K562 (cell line): ENCODE measurements around the gene GUK1. TPM values are rescaled to one million over a fixed set of nuclear protein-coding genes. Genes with fewer than 3 reads are reported as not detected.

Source experiments
- ATAC-seq: fragments of 200-7000 bp; cut with Tn5 transposase; 3 replicates; pipeline ENCODE4 v1.9.1; 2020; ENCODE audit warnings: moderate library complexity
- BruUV-seq: library from RNA; stranded (reverse); fragments of 400-500 nt; replicated peaks from 2 replicates; lab custom pipeline; 2021; lab: Mats Ljungman, UMichigan
- CTCF ChIA-PET: fragments of 300-600 bp; formaldehyde crosslinking; extraction: SDS; loops from one replicate; lab custom pipeline; 2021; ENCODE audit warnings: low intra/inter-chr PET ratio; lab: Yijun Ruan, JAX
- POLR2A ChIA-PET: fragments of 300-600, 350-650 bp; sonication (Branson Sonifier 250); formaldehyde crosslinking; extraction: SDS; loops from one replicate; lab custom pipeline; 2021; ENCODE audit warnings: antibody characterized with exemption, inconsistent platforms; lab: Yijun Ruan, JAX
- DNase-seq, 4 experiments: peaks; one replicate each; pipeline versions ENCODE4 v3.0.0 to v3.0.0-alpha.2; 2011 to 2018; ENCODE audit warnings: low spot score in 3 of 4, mixed read lengths in 3 of 4; ENCODE audit errors: extremely low read depth in 1 of 4
- FAIRE-seq: peaks from 2 replicates; lab custom pipeline; 2011; peaks lifted over from hg19 to GRCh38; lab: Jason Lieb, UNC
- H2AFZ ChIP-seq: 2 replicates; pipeline ENCODE4 v1.6.0; 2011; ENCODE audit warnings: low read depth, low read length, control low read depth, inconsistent platforms
- H3K27ac ChIP-seq: fragments of 200-600 bp; 3 replicates; pipeline ENCODE4 v1.8.0; 2011; ENCODE audit warnings: low read depth, mild to moderate bottlenecking, control low read depth, inconsistent platforms, low read length, moderate library complexity, mixed read lengths; ENCODE audit errors: extremely low read depth
- H3K27me3 ChIP-seq, 2 experiments: fragments of 300-600 bp in 1 of 2; 2 replicates in 1 of 2; 3 replicates in 1 of 2; pipeline versions ENCODE4 v1.6.0 to v1.8.0; 2011; ENCODE audit warnings: inconsistent platforms in 2 of 2, low read length in 2 of 2, mild to moderate bottlenecking in 1 of 2, mixed read lengths in 1 of 2, moderate library complexity in 1 of 2; ENCODE audit not compliant: control insufficient read depth in 2 of 2, insufficient read depth in 2 of 2
- H3K36me3 ChIP-seq: fragments of 300-600 bp; 3 replicates; pipeline ENCODE4 v1.8.0; 2011; ENCODE audit warnings: mild to moderate bottlenecking, low read length, inconsistent platforms; ENCODE audit not compliant: control insufficient read depth, insufficient read depth
- H3K4me1 ChIP-seq, 2 experiments: fragments of 200-600 bp in 1 of 2; replicated peaks in 1 of 2; 2 replicates in 1 of 2; 3 replicates in 1 of 2; pipeline versions ENCODE4 v1.5.1 to v1.8.0; 2011; ENCODE audit warnings: inconsistent platforms in 2 of 2, low read length in 2 of 2, mild to moderate bottlenecking in 1 of 2, mixed read lengths in 1 of 2, moderate library complexity in 1 of 2; ENCODE audit not compliant: control insufficient read depth in 2 of 2, insufficient read depth in 2 of 2
- H3K4me2 ChIP-seq: 2 replicates; pipeline ENCODE4 v1.6.1; 2011; ENCODE audit warnings: low read length, control low read depth, inconsistent platforms, mixed read lengths; ENCODE audit not compliant: insufficient read depth
- H3K4me3 ChIP-seq: fragments of 200-600 bp; sonication (generic), shearing (Covaris generic); 2 replicates; pipeline ENCODE4 v1.5.1; 2016; ENCODE audit warnings: control low read depth, inconsistent platforms
- H3K79me2 ChIP-seq: fragments of 200-600 bp; 3 replicates; pipeline ENCODE4 v1.8.0; 2011; ENCODE audit warnings: low read length, inconsistent platforms; ENCODE audit not compliant: control insufficient read depth, insufficient read depth
- H3K9ac ChIP-seq, 2 experiments: 2 replicates each; pipeline versions ENCODE4 v1.6.0 to v1.6.1; 2011; ENCODE audit warnings: low read depth in 2 of 2, low read length in 2 of 2, control low read depth in 1 of 2, inconsistent platforms in 1 of 2, mild to moderate bottlenecking in 1 of 2, mixed read lengths in 1 of 2; ENCODE audit not compliant: insufficient read depth in 1 of 2
- H3K9me1 ChIP-seq: one replicate; pipeline ENCODE4 v1.6.0; 2011; ENCODE audit warnings: inconsistent platforms, mild to moderate bottlenecking, low read length, moderate library complexity; ENCODE audit not compliant: control insufficient read depth, insufficient read depth
- H3K9me3 ChIP-seq: replicated peaks from 2 replicates; pipeline ENCODE4 v1.5.1; 2011; ENCODE audit warnings: low read depth, low read length, inconsistent platforms; ENCODE audit not compliant: control insufficient read depth, insufficient read depth
- H4K20me1 ChIP-seq: replicated peaks from 2 replicates; pipeline ENCODE4 v1.6.1; 2011; ENCODE audit warnings: low read length, inconsistent platforms, mixed read lengths; ENCODE audit not compliant: control insufficient read depth, insufficient read depth
- ARID1B ChIP-seq: fragments of 450-650 bp; IDR thresholded peaks from 2 replicates; pipeline ENCODE4 v1.6.1; 2016; ENCODE audit warnings: antibody characterized with exemption, mild to moderate bottlenecking, inconsistent platforms
- DIDO1 ChIP-seq: fragments of 450-650 bp; IDR thresholded peaks from 2 replicates; pipeline ENCODE4 v1.6.1; 2016; ENCODE audit warnings: low read depth, missing biosample characterization, missing genetic modification characterization
- E2F3 ChIP-seq: fragments of 250-450 bp; sonication (Bioruptor Pico); IDR thresholded peaks from 2 replicates; pipeline ENCODE4 v1.4.0; 2020; ENCODE audit warnings: mild to moderate bottlenecking
- EGR1 ChIP-seq: fragments of 450-650 bp; conservative IDR thresholded peaks from 2 replicates; pipeline ENCODE4 v1.6.1; 2017; ENCODE audit warnings: mild to moderate bottlenecking
- HCFC1 ChIP-seq: IDR thresholded peaks from 2 replicates; pipeline ENCODE4 v1.6.1; 2012; ENCODE audit warnings: low read depth, low read length, improper control_type of control experiment
- LCOR ChIP-seq: sonication (generic); formaldehyde crosslinking; IDR thresholded peaks from 2 replicates; pipeline ENCODE4 v1.8.0; 2022; ENCODE audit warnings: mild to moderate bottlenecking, missing genetic modification reagents
- MLX ChIP-seq, 2 experiments: fragments of 450-650 bp in 1 of 2; sonication (generic) in 1 of 2; formaldehyde crosslinking; conservative IDR thresholded peaks; 2 replicates each; pipeline versions ENCODE4 v1.4.0 to v1.8.1; 2020 to 2022; ENCODE audit warnings: mild to moderate bottlenecking in 1 of 2, missing genetic modification reagents in 1 of 2
- NCOA4 ChIP-seq: fragments of 450-650 bp; IDR thresholded peaks from 2 replicates; pipeline ENCODE4 v1.6.1; 2018; ENCODE audit warnings: mild to moderate bottlenecking; ENCODE audit not compliant: partially characterized antibody
- OTX1 ChIP-seq: fragments of 450-650 bp; formaldehyde crosslinking; IDR thresholded peaks from 2 replicates; pipeline ENCODE4 v1.4.0; 2022; ENCODE audit warnings: mild to moderate bottlenecking
- RBM17 ChIP-seq: fragments of 200-400 bp; formaldehyde crosslinking; IDR thresholded peaks from 2 replicates; pipeline ENCODE4 v1.6.1; 2017; ENCODE audit warnings: low read depth, mild to moderate bottlenecking, low read length, borderline replicate concordance
- RBM25 ChIP-seq: fragments of 200-400 bp; formaldehyde crosslinking; IDR thresholded peaks from 2 replicates; pipeline ENCODE4 v1.6.1; 2018; ENCODE audit warnings: low read length, low read depth, moderate library complexity; ENCODE audit not compliant: severe bottlenecking
- RNF219 ChIP-seq: fragments of 250-450 bp; sonication (Bioruptor Pico); IDR thresholded peaks from 2 replicates; pipeline ENCODE4 v1.5.0; 2022; ENCODE audit warnings: mild to moderate bottlenecking
- SRF ChIP-seq, 2 experiments: fragments of 250-450, 450-650 bp in 1 of 2; sonication (Bioruptor Pico) in 1 of 2; sonication (generic) in 1 of 2; formaldehyde crosslinking; IDR thresholded peaks; 2 replicates each; pipeline versions ENCODE4 v1.5.0 to v1.5.1; 2020 to 2022; ENCODE audit warnings: mild to moderate bottlenecking in 1 of 2, missing genetic modification reagents in 1 of 2
- THAP12 ChIP-seq: fragments of 250-450 bp; sonication (Bioruptor Pico); IDR thresholded peaks from 2 replicates; pipeline ENCODE4 v1.9.0; 2021; ENCODE audit warnings: mild to moderate bottlenecking, inconsistent platforms
- ZNF311 ChIP-seq: fragments of 250-450 bp; sonication (Bioruptor Pico); IDR thresholded peaks from 2 replicates; pipeline ENCODE4 v1.4.0; 2020; ENCODE audit warnings: mild to moderate bottlenecking, moderate library complexity
- ZNF324 ChIP-seq: fragments of 250-450 bp; sonication (Bioruptor Pico); IDR thresholded peaks from 2 replicates; pipeline ENCODE4 v1.4.0; 2020; ENCODE audit warnings: mild to moderate bottlenecking
- WGBS: fragments of 100-300 bp; shearing (Covaris generic); methylation state at CpG from one replicate; pipeline ENCODE4 v1.1.6; 2016; ENCODE audit warnings: low coverage, mixed read lengths; ENCODE audit not compliant: insufficient coverage; ENCODE audit errors: missing lambda C conversion rate; 5-methylcytosine and 5-hydroxymethylcytosine counted together
- in situ Hi-C: fragments of 300-500 bp; cut with MboI; formaldehyde crosslinking; loops from 4 replicates; pipeline ENCODE4 v1.15.0; 2018; ENCODE audit warnings: inconsistent platforms, mixed read lengths
- intact Hi-C: fragments of 100-400 bp; cut with micrococcal nuclease; formaldehyde crosslinking; loops from 2 replicates; pipeline ENCODE4 v1.14.2; 2022
- polyA plus RNA-seq, 8 experiments: library from polyadenylated mRNA; depleted of rRNA in 4 of 8; stranded (reverse) in 5 of 8; unstranded in 3 of 8; fragments of >200 nt; fragmentation: Nextera tagmentation in 2 of 8; fragmentation: Illumina TruSeq in 1 of 8; extraction: Ambion mirVana in 2 of 8; extraction: Trizol in 1 of 8; gene quantifications; 2 replicates each; pipeline versions ENCODE4 v1.2.1 to v1.2.3, GENCODE V29; 2011 to 2014; ENCODE audit warnings: inconsistent platforms in 1 of 8, missing spikeins in 1 of 8
- total RNA-seq, 7 experiments: library from RNA; depleted of rRNA in 6 of 7; stranded (reverse); fragments of >200 nt in 6 of 7; fragmentation: Illumina TruSeq in 2 of 7; extraction: Trizol in 2 of 7; gene quantifications; 2 replicates each; pipeline versions ENCODE4 v1.2.1 to v1.2.3, GENCODE V29; 2011 to 2021; ENCODE audit warnings: low replicate concordance in 1 of 7

The GUK1 gene
- total and polyA plus RNA-seq, 9 of the 15 experiments (the other 6 are each of a cell fraction or from before 2014, with no cell fraction given) = 7.0 to 331 (median 132) TPM

GRCh38 chr1:228145463-228146416 is 5.7 kb downstream of the GUK1 start:
- DNase-seq (peak; percentile 69 to 97 (median 84)), ATAC-seq (peak; percentile 62), FAIRE-seq (peak; percentile 99)
- BruUV-seq = no TSS peak
- Histone ChIP-seq H4K20me1 (peaks cover 66% of the 10 kb centered on the region), H3K27me3 (no peaks in the 10 kb centered on the region), H3K4me2 (peak overlapping the region; percentile 74), H3K27ac (peak overlapping the region; percentile 58), H2AFZ (no peak overlapping the region), H3K79me2 (peaks cover 90% of the 10 kb centered on the region), H3K9me3 (no peaks in the 10 kb centered on the region), H3K9me1 (peaks cover 24% of the 10 kb centered on the region), H3K4me1 (peaks cover 70 to 99% of the 10 kb centered on the region in 2 experiments), H3K4me3 (no peak overlapping the region), H3K9ac (peak overlapping the region; percentile 37 to 86; a peak in 3 of 4 replicates), H3K36me3 (peaks cover 63% of the 10 kb centered on the region; the same call in 2 of the 3 replicates)
- CTCF ChIA-PET = no interaction called here
- WGBS = 15% methylated on average over 31 of the region's 31 CpGs
- intact Hi-C loops (loop anchor here (1.0 kb wide), 1 partner anchor 19 kb away; no protein-coding TSS in a partner anchor), in situ Hi-C loops (no loop called here)
- POLR2A ChIA-PET = interaction anchor here (0.7 to 6.0 kb wide), 10 partner anchors 8 to 313 kb away, joined by 3 to 47 read pairs (median 4); partner anchors contain the start of genes ARF1 and IBA57
- no peak for TF ChIP-seq RNF219 (CRISPR knock-in tag)
- TF ChIP-seq E2F3 (CRISPR knock-in tag) = no peak
- no peak for TF ChIP-seq EGR1
- TF ChIP-seq THAP12 (CRISPR knock-in tag) = peak; percentile 8; the same call in 1 of the 2 replicates
- no peak for TF ChIP-seq RBM25
- TF ChIP-seq LCOR = no peak
- TF ChIP-seq SRF (CRISPR knock-in tag; IDR thresholded peaks at IDR 0.05) = peak in 1 of 2 experiments; percentile 66; a peak in 1 of 4 replicates
- peak; percentile 98 for TF ChIP-seq ARID1B
- no peak for TF ChIP-seq NCOA4
- no peak for TF ChIP-seq RBM17
- 0 out of 4 replicates have a peak, but pooled peaks of 1 of the 2 experiments have one; percentile 23 for TF ChIP-seq MLX (CRISPR knock-in tag; conservative IDR thresholded peaks at IDR 0.05)
- TF ChIP-seq ZNF311 = no peak
- no peak for TF ChIP-seq OTX1
- TF ChIP-seq DIDO1 (tag) = no peak
- TF ChIP-seq HCFC1 = no peak
- TF ChIP-seq ZNF324 (CRISPR knock-in tag) = no peak
